Superior temporal gyrus (tissue), 1 donor: ENCODE data around the gene TNKS1BP1.
"Not testable (repeated sequence)": the region's sequence is repeated elsewhere in the genome, so short reads cannot be mapped to it uniquely, and the experiment has no call there.

ENCODE experiments used
- DNase-seq: peaks from one replicate; pipeline ENCODE4 v3.0.0-alpha.2; 2016; ENCODE audit errors: extremely low spot score

TNKS1BP1 gene

DNA sequence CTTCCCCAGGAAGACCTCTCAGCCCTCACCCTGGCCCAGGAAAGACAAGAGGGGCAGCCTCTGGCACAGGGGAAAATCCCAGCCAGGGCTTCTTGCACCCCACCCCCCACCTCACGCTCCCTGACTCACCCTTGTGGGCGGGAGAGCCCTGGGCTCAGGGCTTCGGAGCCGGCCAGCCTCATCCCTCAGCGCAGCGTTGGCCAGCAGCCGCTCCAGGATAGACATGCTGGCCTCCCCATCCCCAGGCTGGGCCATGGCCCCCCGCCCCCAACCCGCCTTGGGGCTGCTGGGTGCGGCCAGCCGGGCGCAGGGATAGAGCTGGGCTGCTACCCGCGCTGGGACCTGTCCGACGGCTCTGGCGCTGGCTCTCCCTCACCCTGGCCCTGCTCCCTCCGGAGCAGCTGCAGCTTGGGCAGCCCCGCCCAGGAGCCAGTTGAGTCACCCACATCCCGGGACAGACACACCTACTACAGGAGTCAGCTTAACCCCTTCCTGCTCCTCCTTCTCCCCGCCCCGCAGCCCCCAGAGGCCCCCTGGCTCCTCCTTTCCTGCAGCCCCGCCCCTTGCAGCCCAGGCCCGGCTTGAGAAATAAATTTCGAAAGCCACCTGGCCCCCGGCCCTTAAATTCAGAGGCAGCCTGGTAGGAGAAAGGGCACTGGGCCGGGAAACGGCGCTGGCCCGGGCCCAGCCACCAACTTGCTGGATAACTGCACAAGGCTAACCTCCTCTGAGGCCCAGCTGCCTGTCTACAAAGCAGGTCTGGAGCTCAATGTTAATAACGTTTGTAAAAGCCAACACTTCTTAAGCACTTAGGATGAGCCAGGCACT, 13.4 kb downstream of the TNKS1BP1 start:
- no peak for DNase-seq

GRCh38 chr11:57310630-57311086, 14.1 kb downstream of the TNKS1BP1 start:
- no peak for DNase-seq

DNA sequence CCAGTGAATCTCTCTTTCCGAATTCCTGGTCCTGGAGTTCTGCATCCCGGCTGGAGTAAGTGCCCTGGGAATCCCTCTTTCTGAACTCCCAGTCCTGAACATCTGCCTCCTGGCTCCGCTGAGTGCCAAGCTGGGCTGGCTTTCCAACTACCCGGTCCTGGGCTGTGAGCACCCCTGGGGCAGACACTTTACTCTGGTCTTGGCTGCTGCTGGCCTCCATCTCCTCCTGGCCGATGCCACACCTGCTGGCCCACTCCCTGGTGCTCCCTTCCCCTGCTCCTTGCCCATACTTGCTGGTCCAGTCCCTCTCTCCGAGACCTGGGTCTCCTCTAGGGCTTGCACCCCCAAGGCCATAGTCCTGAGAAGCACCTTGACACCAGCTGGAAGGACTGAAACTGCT, 14.7 kb downstream of the TNKS1BP1 start:
- DNase-seq, result no peak

GRCh38 chr11:57309106-57310059, 15.4 kb downstream of the TNKS1BP1 start:
- DNase-seq, result no peak

DNA sequence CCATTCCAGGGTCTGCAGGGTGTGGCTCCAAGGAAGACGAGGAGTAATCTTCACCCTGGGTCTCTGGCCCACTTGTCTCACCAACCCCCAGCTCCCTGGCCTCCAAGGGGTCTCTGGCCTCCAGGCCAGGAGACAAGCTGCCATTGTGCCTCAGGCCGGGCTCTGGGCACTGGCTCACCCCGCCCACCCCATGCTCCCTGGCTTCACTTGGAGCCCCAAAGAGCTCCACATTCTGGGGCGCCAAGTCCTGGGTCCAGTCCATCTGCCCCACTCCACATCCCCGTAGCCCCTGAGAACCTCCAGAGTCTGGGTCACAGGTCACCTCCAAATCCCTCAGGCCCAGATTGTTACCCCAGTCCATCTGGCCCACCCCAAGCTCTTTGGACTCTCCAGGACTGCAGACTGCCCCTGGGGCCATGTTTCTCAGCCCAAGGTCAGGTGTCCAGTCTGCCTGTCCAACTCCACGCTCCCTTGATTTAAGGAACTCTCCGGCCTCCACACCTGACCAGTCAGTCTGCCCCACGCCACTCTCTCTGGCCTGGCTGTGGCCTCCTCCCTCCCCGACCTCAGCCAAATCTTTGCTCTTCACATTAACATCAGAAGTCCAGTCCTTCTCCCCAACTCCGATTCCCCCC, 16.2 kb downstream of the TNKS1BP1 start:
- DNase-seq, result no peak

DNA sequence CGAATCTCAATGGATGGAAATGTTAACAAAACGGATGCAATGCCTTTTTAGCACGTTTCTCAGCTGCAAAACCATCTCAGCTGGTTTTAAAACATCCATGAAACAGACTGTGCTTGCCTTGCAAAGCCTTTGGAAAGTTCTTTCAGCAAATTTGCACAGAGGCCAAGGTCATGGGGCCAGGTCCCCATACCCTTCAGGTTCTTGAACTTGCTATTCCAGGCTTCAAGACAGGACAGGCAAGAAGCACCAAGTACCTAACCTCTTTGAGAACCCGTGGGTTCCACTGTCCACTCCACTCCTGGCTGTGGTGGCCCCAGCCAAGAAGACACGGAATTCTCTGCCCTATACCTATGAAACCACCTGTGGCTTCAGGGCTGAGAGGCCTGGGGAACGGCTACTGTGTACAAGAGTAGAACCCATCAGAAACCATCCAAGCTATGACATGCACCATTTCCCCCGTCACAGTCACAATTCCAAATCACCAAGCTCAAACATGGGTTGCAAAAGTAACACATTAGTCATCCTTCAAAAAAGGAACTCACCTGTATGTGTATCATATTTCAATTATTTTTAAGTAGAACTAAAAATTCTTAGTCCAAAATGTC, 17.0 kb downstream of the TNKS1BP1 start:
- DNase-seq, result no peak

- DNase-seq, result no peak
Measured at GRCh38 chr11:57306940-57307565, 17.7 kb downstream of the TNKS1BP1 start.

- no peak for DNase-seq
Measured at GRCh38 chr11:57306161-57306876, 18.4 kb downstream of the TNKS1BP1 start.

DNA sequence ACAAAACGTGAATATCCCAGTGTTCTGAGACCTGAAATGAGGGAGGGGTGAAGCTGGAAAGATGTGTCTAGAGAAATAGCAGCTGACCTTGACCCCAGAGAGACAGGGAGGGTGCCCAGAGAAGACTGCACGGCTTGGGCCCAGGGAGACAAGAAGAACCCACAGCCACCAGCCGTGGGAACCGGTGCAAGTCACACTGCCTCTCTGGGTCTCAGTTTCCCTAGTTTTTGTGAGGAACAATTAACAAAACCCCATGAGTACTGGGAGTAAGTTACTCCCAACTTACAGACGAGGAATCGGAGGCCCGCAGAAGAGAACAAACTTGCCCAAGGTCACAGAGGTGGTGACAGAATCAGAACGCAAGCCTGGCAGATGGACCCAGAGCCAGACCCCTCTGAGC, 19.2 kb downstream of the TNKS1BP1 start:
- no peak for DNase-seq

- no peak for DNase-seq
Measured at GRCh38 chr11:57303990-57304579, 20.7 kb downstream of the TNKS1BP1 start.

DNA sequence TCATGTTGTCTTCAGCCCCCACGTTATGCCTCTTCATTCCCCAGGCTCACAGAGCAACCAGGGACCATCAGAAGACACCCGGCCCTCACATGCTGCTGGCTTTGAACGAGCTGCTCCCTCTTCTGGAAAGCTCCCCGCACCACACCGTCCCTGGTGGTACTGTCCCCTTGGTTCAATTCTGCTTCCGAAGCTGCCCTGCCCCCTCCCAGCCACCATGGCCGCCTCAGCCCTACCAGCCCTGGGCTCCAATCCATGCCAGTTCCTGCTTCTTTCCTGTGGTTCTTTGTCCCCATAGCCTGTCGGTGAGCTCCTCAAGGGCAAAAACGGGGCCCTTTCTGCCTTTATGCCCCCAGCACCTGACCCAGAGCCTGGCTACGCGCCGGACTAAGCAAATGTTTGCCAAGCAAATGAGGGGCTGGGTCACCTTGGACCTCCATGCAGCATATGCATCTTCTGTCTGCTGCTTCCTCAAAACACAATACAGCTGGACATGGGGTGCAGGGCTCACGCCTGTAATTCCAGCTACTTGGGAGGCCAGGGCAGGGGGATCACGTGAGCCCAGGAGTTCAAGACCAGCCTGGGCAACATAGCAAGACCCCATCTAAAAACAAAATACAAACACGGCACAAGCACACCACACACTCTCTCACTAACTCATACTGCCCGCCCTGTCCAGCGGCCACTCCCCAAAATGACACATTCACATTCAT, 21.3 kb downstream of the TNKS1BP1 start:
- no peak for DNase-seq

- no peak for DNase-seq
Measured at GRCh38 chr11:57302489-57302888, 22.3 kb downstream of the TNKS1BP1 start.

GRCh38 chr11:57301711-57302423, 22.9 kb downstream of the TNKS1BP1 start:
- no peak for DNase-seq

GRCh38 chr11:57300785-57301184, 24.0 kb downstream of the TNKS1BP1 start:
- no peak for DNase-seq

DNA sequence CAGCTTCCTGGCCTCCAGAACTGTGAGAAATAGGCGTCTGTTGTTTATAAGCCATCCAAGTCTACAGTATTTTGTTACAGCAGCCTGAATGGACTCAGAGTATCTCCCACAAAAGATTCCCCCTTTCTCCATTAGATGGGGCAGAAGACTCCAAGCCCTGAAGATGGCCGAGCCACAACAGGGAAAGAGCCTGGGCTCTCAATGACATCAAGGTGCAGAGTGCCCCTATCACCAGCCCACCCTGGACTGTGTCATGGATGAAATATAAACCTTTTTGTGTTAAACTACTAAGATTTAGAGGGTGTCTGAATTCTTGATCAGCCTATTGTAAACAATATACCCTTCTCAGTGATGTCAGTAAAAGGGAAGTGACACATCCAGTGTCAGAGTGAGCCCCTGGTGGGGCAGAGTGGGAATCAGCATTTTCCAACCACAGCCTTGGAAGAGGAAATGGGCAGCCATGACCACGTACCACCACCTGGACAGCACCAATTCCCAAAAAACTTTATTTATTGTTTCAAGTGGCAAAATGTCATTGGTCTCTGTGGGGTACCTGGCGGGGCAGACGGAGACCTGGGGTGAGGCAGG, 25.5 kb downstream of the TNKS1BP1 start:
- DNase-seq, result no peak

GRCh38 chr11:57297221-57297620, 27.5 kb downstream of the TNKS1BP1 start:
- DNase-seq, result no peak

- DNase-seq, result not testable (repeated sequence)
Measured at GRCh38 chr11:57296205-57296604, 28.5 kb downstream of the TNKS1BP1 start.
